HepG2 (cell line): ENCODE measurements around the gene PIM1. TPM values are rescaled to one million over a fixed set of nuclear protein-coding genes. Genes with fewer than 3 reads are reported as not detected.
A peak's percentile ranks its signal among the peaks of the same experiment; 100 is the strongest.

Source experiments
- DPF2 ChIP-seq: sonication (generic); formaldehyde crosslinking; IDR thresholded peaks from 2 replicates; pipeline ENCODE4 v1.4.0; 2020; ENCODE audit warnings: mild to moderate bottlenecking, low read depth, missing genetic modification reagents, borderline replicate concordance
- ETV5 ChIP-seq: IDR thresholded peaks from 2 replicates; pipeline ENCODE4 v1.6.1; 2018; ENCODE audit warnings: missing biosample characterization, missing genetic modification reagents, inconsistent platforms, borderline replicate concordance
- ZNF607 ChIP-seq: sonication (generic); formaldehyde crosslinking; IDR thresholded peaks from 2 replicates; pipeline ENCODE4 v1.5.1; 2020; ENCODE audit warnings: missing genetic modification reagents, mild to moderate bottlenecking, borderline replicate concordance
- polyA plus RNA-seq, 8 experiments: library from polyadenylated mRNA; depleted of rRNA in 3 of 8; stranded (reverse) in 7 of 8; unstranded in 1 of 8; fragments of >200 nt; fragmentation: Illumina TruSeq in 4 of 8; extraction: Trizol in 4 of 8; gene quantifications; 2 replicates each; pipeline versions ENCODE4 v1.2.1 to v1.2.3, GENCODE V29; 2011 to 2016; ENCODE audit warnings: low read depth in 4 of 8, missing spikeins in 1 of 8, mixed read lengths in 1 of 8; ENCODE audit not compliant: insufficient read depth in 1 of 8
- total RNA-seq, 5 experiments: library from RNA; depleted of rRNA; stranded (reverse); fragments of >200 nt; fragmentation: Illumina TruSeq; extraction: Trizol; gene quantifications; 2 replicates each; pipeline ENCODE4 v1.2.3, GENCODE V29; 2016; ENCODE audit warnings: low read depth in 1 of 5
- TF ChIP-seq, protein P1 (sequence below): sonication (generic); formaldehyde crosslinking; IDR thresholded peaks from 2 replicates; pipeline ENCODE4 v1.4.0; 2020; ENCODE audit warnings: mild to moderate bottlenecking, missing genetic modification reagents
- TF ChIP-seq, protein P2 (sequence below): sonication (generic); formaldehyde crosslinking; IDR thresholded peaks from 2 replicates; pipeline ENCODE4 v1.5.1; 2020; ENCODE audit warnings: mild to moderate bottlenecking, missing genetic modification reagents, moderate library complexity
- TF ChIP-seq, protein P3 (sequence below): sonication (generic); formaldehyde crosslinking; IDR thresholded peaks from 2 replicates; pipeline ENCODE4 v1.4.0; 2020; ENCODE audit warnings: missing genetic modification reagents
- TF ChIP-seq, protein P4 (sequence below): sonication (generic); formaldehyde crosslinking; IDR thresholded peaks from 2 replicates; pipeline ENCODE4 v1.4.0; 2020; ENCODE audit warnings: missing genetic modification reagents
- TF ChIP-seq, protein P5 (sequence below): sonication (generic); formaldehyde crosslinking; IDR thresholded peaks from 2 replicates; pipeline ENCODE4 v1.4.0; 2020; ENCODE audit warnings: missing genetic modification reagents
- TF ChIP-seq, protein P6 (sequence below): IDR thresholded peaks from 2 replicates; pipeline ENCODE4 v1.6.1; 2012; ENCODE audit warnings: inconsistent platforms
- TF ChIP-seq, protein P7 (sequence below): IDR thresholded peaks from 2 replicates; pipeline ENCODE4 v1.6.1; 2016

PIM1 gene
- total and polyA plus RNA-seq, 2 of the 13 experiments (the other 11 are each of a cell fraction or from before 2014, with no cell fraction given) = 29.4 to 117 TPM

DNA sequence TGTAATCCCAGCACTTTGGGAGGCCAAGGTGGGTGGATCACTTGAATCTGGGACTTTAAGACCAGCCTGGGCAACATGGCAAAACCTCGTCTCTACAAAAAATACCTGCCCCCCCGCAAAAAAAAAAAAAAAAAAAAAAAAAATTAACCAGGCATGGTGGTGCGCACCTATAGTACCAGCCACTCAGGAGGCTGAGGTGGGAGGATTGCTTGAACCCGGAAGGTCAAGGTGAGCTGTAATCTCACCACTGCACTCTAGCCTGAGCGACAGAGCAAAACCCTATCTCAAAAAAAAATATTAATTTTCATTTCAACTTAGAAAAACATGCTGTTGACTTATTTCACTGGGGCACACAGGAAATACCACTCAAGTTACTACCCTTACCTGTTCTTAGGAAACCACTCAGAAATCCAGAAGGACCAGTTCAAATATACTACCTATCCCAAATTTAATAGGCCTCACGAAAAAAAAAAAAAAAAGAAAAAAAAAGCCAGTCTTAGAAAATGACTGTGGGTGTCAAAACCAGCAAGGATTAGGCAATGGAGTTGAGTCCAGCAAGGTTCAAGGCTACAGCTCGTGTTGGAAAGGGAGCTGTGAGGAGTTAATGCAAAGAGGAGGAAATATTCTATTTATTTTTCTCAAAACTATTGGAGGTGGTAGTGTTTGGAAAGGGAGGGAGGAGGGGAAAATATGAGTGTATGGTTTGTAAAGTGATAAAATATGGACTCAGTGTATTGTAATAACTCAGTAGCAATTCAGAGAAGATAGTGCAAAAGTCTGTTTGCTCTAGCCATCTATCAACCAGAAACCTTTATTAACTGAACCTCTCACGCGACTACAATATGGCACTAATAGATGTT is 33.9 kb upstream of the PIM1 start (continued):
- TF ChIP-seq, protein P1, sequence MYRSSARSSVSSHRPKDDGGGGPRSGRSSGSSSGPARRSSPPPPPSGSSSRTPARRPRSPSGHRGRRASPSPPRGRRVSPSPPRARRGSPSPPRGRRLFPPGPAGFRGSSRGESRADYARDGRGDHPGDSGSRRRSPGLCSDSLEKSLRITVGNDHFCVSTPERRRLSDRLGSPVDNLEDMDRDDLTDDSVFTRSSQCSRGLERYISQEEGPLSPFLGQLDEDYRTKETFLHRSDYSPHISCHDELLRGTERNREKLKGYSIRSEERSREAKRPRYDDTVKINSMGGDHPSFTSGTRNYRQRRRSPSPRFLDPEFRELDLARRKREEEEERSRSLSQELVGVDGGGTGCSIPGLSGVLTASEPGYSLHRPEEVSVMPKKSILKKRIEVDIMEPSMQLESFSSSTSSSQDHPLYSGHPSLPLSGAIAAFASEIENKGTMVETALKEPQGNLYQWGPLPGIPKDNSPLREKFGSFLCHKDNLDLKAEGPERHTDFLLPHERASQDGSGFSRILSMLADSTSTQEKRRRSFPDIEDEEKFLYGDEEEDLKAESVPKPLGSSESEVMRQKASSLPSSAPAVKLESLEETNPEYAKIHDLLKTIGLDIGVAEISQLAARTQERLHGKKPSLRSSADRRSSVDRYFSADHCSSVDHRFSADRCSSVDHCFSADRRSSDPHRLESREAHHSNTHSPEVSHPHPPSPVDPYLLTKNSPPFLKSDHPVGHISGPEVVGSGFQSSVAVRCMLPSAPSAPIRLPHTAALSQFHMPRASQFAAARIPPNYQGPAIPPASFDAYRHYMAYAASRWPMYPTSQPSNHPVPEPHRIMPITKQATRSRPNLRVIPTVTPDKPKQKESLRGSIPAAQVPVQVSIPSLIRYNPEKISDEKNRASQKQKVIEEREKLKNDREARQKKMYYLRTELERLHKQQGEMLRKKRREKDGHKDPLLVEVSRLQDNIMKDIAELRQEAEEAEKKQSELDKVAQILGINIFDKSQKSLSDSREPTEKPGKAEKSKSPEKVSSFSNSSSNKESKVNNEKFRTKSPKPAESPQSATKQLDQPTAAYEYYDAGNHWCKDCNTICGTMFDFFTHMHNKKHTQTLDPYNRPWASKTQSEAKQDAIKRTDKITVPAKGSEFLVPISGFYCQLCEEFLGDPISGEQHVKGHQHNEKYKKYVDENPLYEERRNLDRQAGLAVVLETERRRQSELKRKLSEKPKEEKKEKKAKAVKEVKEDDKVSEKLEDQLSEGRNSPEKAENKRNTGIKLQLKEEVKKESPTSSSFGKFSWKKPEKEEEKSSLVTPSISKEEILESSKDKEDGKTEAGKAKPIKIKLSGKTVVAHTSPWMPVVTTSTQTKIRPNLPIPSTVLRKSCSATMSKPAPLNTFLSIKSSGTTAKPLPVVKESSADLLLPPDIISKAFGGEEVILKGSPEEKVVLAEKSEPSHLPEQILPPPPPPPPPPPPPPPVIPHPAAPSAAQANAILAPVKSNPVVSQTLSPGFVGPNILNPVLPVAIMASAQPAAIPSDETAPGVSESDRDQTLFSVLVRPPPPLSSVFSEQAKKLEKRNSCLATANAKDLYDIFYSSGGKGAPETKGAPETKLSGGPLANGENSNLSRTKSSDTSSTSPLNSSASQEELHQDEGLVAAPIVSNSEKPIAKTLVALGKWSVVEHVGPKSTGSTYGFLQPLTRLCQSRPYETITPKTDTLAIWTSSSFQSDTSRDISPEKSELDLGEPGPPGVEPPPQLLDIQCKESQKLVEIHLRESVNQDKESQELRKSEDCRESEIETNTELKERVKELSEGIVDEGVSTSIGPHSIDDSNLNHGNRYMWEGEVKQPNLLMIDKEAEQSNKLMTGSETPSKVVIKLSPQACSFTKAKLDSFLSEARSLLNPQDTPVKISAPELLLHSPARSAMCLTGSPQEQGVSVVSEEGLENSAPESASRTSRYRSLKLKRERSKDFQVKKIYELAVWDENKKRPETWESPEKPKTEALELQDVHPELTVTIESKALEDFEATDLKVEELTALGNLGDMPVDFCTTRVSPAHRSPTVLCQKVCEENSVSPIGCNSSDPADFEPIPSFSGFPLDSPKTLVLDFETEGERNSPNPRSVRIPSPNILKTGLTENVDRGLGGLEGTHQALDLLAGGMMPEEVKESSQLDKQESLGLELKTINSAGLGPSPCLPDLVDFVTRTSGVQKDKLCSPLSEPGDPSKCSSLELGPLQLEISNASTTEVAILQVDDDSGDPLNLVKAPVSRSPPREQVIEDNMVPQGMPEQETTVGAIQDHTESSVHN (CRISPR knock-in tag) = no peak
- TF ChIP-seq ZNF607 = 0 out of 2 replicates have a peak, but pooled peaks have one; percentile 42
- TF ChIP-seq, protein P2, sequence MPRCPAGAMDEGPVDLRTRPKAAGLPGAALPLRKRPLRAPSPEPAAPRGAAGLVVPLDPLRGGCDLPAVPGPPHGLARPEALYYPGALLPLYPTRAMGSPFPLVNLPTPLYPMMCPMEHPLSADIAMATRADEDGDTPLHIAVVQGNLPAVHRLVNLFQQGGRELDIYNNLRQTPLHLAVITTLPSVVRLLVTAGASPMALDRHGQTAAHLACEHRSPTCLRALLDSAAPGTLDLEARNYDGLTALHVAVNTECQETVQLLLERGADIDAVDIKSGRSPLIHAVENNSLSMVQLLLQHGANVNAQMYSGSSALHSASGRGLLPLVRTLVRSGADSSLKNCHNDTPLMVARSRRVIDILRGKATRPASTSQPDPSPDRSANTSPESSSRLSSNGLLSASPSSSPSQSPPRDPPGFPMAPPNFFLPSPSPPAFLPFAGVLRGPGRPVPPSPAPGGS (CRISPR knock-in tag) = no peak
- TF ChIP-seq ETV5 (CRISPR knock-in tag) = peak; percentile 73; the same call in 1 of the 2 replicates
- TF ChIP-seq, protein P3, sequence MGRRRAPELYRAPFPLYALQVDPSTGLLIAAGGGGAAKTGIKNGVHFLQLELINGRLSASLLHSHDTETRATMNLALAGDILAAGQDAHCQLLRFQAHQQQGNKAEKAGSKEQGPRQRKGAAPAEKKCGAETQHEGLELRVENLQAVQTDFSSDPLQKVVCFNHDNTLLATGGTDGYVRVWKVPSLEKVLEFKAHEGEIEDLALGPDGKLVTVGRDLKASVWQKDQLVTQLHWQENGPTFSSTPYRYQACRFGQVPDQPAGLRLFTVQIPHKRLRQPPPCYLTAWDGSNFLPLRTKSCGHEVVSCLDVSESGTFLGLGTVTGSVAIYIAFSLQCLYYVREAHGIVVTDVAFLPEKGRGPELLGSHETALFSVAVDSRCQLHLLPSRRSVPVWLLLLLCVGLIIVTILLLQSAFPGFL (CRISPR knock-in tag) = no peak
- TF ChIP-seq, protein P4, sequence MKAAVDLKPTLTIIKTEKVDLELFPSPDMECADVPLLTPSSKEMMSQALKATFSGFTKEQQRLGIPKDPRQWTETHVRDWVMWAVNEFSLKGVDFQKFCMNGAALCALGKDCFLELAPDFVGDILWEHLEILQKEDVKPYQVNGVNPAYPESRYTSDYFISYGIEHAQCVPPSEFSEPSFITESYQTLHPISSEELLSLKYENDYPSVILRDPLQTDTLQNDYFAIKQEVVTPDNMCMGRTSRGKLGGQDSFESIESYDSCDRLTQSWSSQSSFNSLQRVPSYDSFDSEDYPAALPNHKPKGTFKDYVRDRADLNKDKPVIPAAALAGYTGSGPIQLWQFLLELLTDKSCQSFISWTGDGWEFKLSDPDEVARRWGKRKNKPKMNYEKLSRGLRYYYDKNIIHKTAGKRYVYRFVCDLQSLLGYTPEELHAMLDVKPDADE (CRISPR knock-in tag) = no peak
- TF ChIP-seq, protein P5, sequence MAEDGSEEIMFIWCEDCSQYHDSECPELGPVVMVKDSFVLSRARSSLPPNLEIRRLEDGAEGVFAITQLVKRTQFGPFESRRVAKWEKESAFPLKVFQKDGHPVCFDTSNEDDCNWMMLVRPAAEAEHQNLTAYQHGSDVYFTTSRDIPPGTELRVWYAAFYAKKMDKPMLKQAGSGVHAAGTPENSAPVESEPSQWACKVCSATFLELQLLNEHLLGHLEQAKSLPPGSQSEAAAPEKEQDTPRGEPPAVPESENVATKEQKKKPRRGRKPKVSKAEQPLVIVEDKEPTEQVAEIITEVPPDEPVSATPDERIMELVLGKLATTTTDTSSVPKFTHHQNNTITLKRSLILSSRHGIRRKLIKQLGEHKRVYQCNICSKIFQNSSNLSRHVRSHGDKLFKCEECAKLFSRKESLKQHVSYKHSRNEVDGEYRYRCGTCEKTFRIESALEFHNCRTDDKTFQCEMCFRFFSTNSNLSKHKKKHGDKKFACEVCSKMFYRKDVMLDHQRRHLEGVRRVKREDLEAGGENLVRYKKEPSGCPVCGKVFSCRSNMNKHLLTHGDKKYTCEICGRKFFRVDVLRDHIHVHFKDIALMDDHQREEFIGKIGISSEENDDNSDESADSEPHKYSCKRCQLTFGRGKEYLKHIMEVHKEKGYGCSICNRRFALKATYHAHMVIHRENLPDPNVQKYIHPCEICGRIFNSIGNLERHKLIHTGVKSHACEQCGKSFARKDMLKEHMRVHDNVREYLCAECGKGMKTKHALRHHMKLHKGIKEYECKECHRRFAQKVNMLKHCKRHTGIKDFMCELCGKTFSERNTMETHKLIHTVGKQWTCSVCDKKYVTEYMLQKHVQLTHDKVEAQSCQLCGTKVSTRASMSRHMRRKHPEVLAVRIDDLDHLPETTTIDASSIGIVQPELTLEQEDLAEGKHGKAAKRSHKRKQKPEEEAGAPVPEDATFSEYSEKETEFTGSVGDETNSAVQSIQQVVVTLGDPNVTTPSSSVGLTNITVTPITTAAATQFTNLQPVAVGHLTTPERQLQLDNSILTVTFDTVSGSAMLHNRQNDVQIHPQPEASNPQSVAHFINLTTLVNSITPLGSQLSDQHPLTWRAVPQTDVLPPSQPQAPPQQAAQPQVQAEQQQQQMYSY = peak; percentile 35; the same call in 1 of the 2 replicates
- TF ChIP-seq, protein P6, sequence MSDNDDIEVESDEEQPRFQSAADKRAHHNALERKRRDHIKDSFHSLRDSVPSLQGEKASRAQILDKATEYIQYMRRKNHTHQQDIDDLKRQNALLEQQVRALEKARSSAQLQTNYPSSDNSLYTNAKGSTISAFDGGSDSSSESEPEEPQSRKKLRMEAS = peak; percentile 73
- TF ChIP-seq DPF2 = peak; percentile 95
- TF ChIP-seq, protein P7, sequence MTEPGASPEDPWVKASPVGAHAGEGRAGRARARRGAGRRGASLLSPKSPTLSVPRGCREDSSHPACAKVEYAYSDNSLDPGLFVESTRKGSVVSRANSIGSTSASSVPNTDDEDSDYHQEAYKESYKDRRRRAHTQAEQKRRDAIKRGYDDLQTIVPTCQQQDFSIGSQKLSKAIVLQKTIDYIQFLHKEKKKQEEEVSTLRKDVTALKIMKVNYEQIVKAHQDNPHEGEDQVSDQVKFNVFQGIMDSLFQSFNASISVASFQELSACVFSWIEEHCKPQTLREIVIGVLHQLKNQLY (CRISPR knock-in tag) = peak; percentile 70
